ENCODE data around the gene PTAR1. TPM values are rescaled to one million over a fixed set of nuclear protein-coding genes. Genes with fewer than 3 reads are reported as not detected.

The PTAR1 gene
- total RNA-seq, 6 donors from 2014 or later = 28.5 to 94.3 (median 48.6) TPM

DNA sequence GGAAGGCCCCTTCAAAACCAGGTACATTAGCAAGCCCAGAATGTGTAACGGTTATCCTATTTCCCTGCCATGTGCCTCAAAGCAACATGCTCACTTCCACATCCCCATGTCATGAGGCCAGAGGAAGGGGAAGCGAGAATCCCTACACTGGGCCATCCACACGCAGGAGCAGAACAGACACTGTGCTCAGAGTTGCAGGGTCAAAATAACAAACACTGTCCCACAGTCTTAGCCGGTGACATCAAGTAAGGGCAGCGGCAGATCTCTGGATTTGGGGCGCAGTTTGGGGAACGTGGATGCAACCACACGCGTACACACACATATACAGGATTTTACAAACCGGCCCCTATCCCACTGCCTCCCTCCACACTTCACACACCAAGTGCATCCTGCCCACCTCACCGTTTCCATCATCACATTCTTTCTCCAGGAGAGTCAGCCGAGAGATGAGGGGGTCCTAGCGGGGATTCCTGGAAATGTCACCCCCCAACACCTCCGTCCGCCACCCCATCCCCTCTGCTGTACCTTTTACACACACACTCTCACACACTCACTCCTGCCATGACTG, 88.4 kb downstream of the PTAR1 start:
- 43 to 57% methylated on average over 15 of the region's 15 CpGs for WGBS, 2 donors
- Histone ChIP-seq H3K27me3 (no peaks in the 10 kb centered on the region), H3K36me3 (no peaks in the 10 kb centered on the region), H3K4me1 (peaks cover 4 to 35% (median 16%) of the 10 kb centered on the region in 4 donors), H3K9me3 (no peaks in the 10 kb centered on the region), H3K27ac (peak overlapping the region in 3 of 4 donors; percentile 34 to 83 (median 68)), H3K4me3 (peak overlapping the region; percentile 40 to 86 (median 80))
- ATAC-seq (ENCODE audit: low FRiP score in 2 of 2) (peak; percentile 4 to 50), DNase-seq (peak in 1 of 2 donors; percentile 26)
- TF ChIP-seq POLR2AphosphoS5 (IDR thresholded peaks at IDR 0.05) (no peak), POLR2A (IDR thresholded peaks at IDR 0.05) (no peak), EP300 (IDR thresholded peaks at IDR 0.05) (no peak)
- TF ChIP-seq, protein P1, sequence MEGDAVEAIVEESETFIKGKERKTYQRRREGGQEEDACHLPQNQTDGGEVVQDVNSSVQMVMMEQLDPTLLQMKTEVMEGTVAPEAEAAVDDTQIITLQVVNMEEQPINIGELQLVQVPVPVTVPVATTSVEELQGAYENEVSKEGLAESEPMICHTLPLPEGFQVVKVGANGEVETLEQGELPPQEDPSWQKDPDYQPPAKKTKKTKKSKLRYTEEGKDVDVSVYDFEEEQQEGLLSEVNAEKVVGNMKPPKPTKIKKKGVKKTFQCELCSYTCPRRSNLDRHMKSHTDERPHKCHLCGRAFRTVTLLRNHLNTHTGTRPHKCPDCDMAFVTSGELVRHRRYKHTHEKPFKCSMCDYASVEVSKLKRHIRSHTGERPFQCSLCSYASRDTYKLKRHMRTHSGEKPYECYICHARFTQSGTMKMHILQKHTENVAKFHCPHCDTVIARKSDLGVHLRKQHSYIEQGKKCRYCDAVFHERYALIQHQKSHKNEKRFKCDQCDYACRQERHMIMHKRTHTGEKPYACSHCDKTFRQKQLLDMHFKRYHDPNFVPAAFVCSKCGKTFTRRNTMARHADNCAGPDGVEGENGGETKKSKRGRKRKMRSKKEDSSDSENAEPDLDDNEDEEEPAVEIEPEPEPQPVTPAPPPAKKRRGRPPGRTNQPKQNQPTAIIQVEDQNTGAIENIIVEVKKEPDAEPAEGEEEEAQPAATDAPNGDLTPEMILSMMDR (IDR thresholded peaks at IDR 0.05) = no peak

DNA sequence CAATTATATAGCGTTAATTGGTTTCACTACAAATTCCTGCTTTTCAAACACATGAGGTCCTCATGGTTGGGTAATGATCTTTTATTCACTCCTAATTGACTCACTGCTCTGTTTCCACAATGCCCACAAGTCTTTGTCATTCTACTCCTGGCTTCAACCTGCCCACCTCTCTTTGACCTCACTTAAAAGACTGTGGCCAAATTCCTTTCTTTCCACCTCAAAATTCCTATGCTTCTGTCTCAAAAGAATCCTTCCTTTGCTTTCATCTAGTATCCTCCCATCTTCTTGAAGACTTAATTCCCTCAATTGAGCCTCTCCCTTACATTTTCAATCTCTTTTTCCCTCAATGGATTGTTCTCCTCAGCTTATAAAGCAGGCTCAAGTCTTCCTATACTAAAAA, 92.5 kb downstream of the PTAR1 start:
- DNase-seq (no peak), ATAC-seq (ENCODE audit: low FRiP score in 2 of 2) (no peak)
- 94 to 96% methylated on average over 1 of the region's 1 CpG for whole genome bisulfite sequencing, 2 donors
- H3K36me3 ChIP-seq = no peaks in the 10 kb centered on the region
- no peak overlapping the region for H3K4me3 ChIP-seq
- no peak overlapping the region for H3K27ac ChIP-seq
- no peaks in the 10 kb centered on the region for H3K9me3 ChIP-seq
- no peak for TF ChIP-seq EP300 (IDR thresholded peaks at IDR 0.05)
- no peak for TF ChIP-seq POLR2A (IDR thresholded peaks at IDR 0.05)
- no peak for TF ChIP-seq POLR2AphosphoS5 (IDR thresholded peaks at IDR 0.05)
- TF ChIP-seq, protein P1 (IDR thresholded peaks at IDR 0.05) = no peak
- H3K4me1 ChIP-seq = peaks cover 0 to 9% (median 7%) of the 10 kb centered on the region in 4 donors
- H3K27me3 ChIP-seq = no peaks in the 10 kb centered on the region

DNA sequence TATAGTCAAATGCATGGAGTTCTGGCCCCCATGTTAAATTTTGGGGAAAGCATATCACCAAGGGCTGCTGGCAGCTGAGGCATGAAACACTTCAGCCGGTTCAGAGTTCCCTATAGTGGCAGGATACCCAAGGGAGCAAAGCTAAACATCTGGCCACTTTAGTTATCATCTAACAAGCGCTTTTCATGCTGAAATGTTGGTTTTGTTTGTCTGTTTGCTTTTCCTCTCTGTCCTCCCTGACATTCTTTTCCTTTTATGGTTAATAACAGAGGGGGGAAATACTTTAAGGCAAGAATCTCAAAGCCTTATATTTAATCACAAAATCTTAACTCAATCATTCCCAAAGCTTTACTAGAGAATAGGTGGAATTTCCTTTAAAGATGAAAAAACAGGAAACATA, 99.5 kb downstream of the PTAR1 start:
- Histone ChIP-seq H3K27me3 (no peaks in the 10 kb centered on the region), H3K4me3 (no peak overlapping the region), H3K27ac (no peak overlapping the region), H3K36me3 (no peaks in the 10 kb centered on the region), H3K4me1 (no peaks in the 10 kb centered on the region), H3K9me3 (no peaks in the 10 kb centered on the region)
- WGBS, 2 donors = 36 to 47% methylated on average over 2 of the region's 2 CpGs
- ATAC-seq (ENCODE audit: low FRiP score in 2 of 2) (no peak), DNase-seq (no peak)
- TF ChIP-seq, protein P1 (IDR thresholded peaks at IDR 0.05) = no peak
- no peak for TF ChIP-seq POLR2A (IDR thresholded peaks at IDR 0.05)
- no peak for TF ChIP-seq POLR2AphosphoS5 (IDR thresholded peaks at IDR 0.05)
- TF ChIP-seq EP300 (IDR thresholded peaks at IDR 0.05) = no peak

Other genes starting within 250 kb of the PTAR1 start
- gene APBA1, start 87.6 kb downstream of the PTAR1 start, total RNA-seq = 1 to 10 TPM; 2.1 to 5.4 (median 4.0) TPM
- 10 to 100 TPM in 1 of 6 donors, 1 to 10 TPM in 3, under 1 TPM in 1, not detected in 1; 0.31 to 22.9 (median 5.3) TPM for gene CFAP95, start 60.8 kb upstream of the PTAR1 start, total RNA-seq

Measured in upper lobe of left lung (tissue), 6 donors.